ENCODE measurements around the gene HNRNPA0.

GRCh38 chr5:137714946-137715345, 39.2 kb downstream of the HNRNPA0 start:
- TF ChIP-seq CTCF (conservative IDR thresholded peaks at IDR 0.05; ENCODE audit: low read length) = no peak
- TF ChIP-seq EZH2phosphoT487 (IDR thresholded peaks at IDR 0.05; ENCODE audit: borderline replicate concordance) = no peak

Measured in Loucy (cell line).